Liver (tissue), 9 donors: ENCODE measurements around the gene SUB1. TPM values are rescaled to one million over a fixed set of nuclear protein-coding genes. Genes with fewer than 3 reads are reported as not detected.
A peak's percentile ranks its signal among the peaks of the same experiment; 100 is the strongest.

Experiments used
- DNase-seq: peaks from one replicate; pipeline ENCODE4 v3.0.0-alpha.2; 2017; ENCODE audit warnings: low spot score
- H3K27ac ChIP-seq, 2 donors: one replicate each; pipeline ENCODE4 v1.7.0; 2013; ENCODE audit warnings: inconsistent platforms in 2 of 2, low read length in 2 of 2, control low read depth in 1 of 2, low read depth in 1 of 2, mild to moderate bottlenecking in 1 of 2
- H3K27me3 ChIP-seq, 4 donors: one replicate each; pipeline versions ENCODE4 v1.6.1 to v1.7.0; 2013; ENCODE audit warnings: low read length in 3 of 4, inconsistent platforms in 1 of 4, mild to moderate bottlenecking in 1 of 4, moderate library complexity in 1 of 4; ENCODE audit not compliant: control insufficient read depth in 4 of 4, insufficient read depth in 4 of 4
- H3K36me3 ChIP-seq, 4 donors: one replicate each; pipeline versions ENCODE4 v1.6.1 to v1.7.0; 2013; ENCODE audit warnings: low read length in 3 of 4, mild to moderate bottlenecking in 3 of 4, low read depth in 1 of 4, moderate library complexity in 1 of 4; ENCODE audit not compliant: control insufficient read depth in 4 of 4, insufficient read depth in 3 of 4
- H3K4me1 ChIP-seq, 4 donors: one replicate each; pipeline versions ENCODE4 v1.6.1 to v1.7.0; 2013; ENCODE audit warnings: low read length in 3 of 4, mild to moderate bottlenecking in 3 of 4, moderate library complexity in 1 of 4; ENCODE audit not compliant: control insufficient read depth in 4 of 4, insufficient read depth in 4 of 4
- H3K4me3 ChIP-seq, 3 donors: one replicate each; pipeline versions ENCODE4 v1.6.1 to v1.7.0; 2013; ENCODE audit warnings: low read length in 3 of 3, control low read depth in 1 of 3, low read depth in 1 of 3, mild to moderate bottlenecking in 1 of 3
- H3K9ac ChIP-seq, 2 donors: one replicate each; pipeline ENCODE4 v1.7.0; 2013; ENCODE audit warnings: low read length in 2 of 2, mild to moderate bottlenecking in 2 of 2, moderate library complexity in 2 of 2, control low read depth in 1 of 2, low read depth in 1 of 2
- H3K9me3 ChIP-seq, 4 donors: one replicate each; pipeline versions ENCODE4 v1.6.1 to v1.7.0; 2013; ENCODE audit warnings: low read length in 3 of 4; ENCODE audit not compliant: control insufficient read depth in 4 of 4
- ATF3 ChIP-seq: IDR thresholded peaks from 2 replicates; pipeline ENCODE4 v1.6.1; 2016; ENCODE audit warnings: antibody characterized with exemption
- EGR1 ChIP-seq, 2 donors: IDR thresholded peaks; 2 replicates each; pipeline ENCODE4 v1.6.1; 2016 to 2018; ENCODE audit warnings: antibody characterized with exemption in 2 of 2, low read depth in 2 of 2
- FOXA1 ChIP-seq: IDR thresholded peaks from 2 replicates; pipeline ENCODE4 v1.6.1; 2016; ENCODE audit warnings: antibody characterized with exemption
- FOXA2 ChIP-seq: IDR thresholded peaks from 2 replicates; pipeline ENCODE4 v1.6.1; 2016; ENCODE audit warnings: antibody characterized with exemption
- GABPA ChIP-seq, 2 donors: IDR thresholded peaks in 1 of 2; conservative IDR thresholded peaks in 1 of 2; 2 replicates each; pipeline ENCODE4 v1.6.1; 2016; ENCODE audit warnings: antibody characterized with exemption in 2 of 2, mild to moderate bottlenecking in 1 of 2, moderate library complexity in 1 of 2
- HNF4A ChIP-seq, 2 donors: conservative IDR thresholded peaks; 2 replicates each; pipeline ENCODE4 v1.6.1; 2016; ENCODE audit warnings: antibody characterized with exemption in 2 of 2, mild to moderate bottlenecking in 2 of 2
- HNF4G ChIP-seq: IDR thresholded peaks from 2 replicates; pipeline ENCODE4 v1.6.1; 2016; ENCODE audit warnings: antibody characterized with exemption
- JUND ChIP-seq, 2 donors: IDR thresholded peaks; 2 replicates each; pipeline ENCODE4 v1.6.1; 2016; ENCODE audit warnings: antibody characterized with exemption in 2 of 2
- NR2F2 ChIP-seq: IDR thresholded peaks from 2 replicates; pipeline ENCODE4 v1.6.1; 2016; ENCODE audit warnings: antibody characterized with exemption
- RAD21 ChIP-seq, 2 donors: IDR thresholded peaks; 2 replicates each; pipeline ENCODE4 v1.6.1; 2016; ENCODE audit warnings: antibody characterized with exemption in 2 of 2, mild to moderate bottlenecking in 2 of 2
- RXRA ChIP-seq, 2 donors: IDR thresholded peaks; 2 replicates each; pipeline ENCODE4 v1.6.1; 2017 to 2018; ENCODE audit warnings: antibody characterized with exemption in 2 of 2, mild to moderate bottlenecking in 1 of 2
- SP1 ChIP-seq: IDR thresholded peaks from 2 replicates; pipeline ENCODE4 v1.6.1; 2018; ENCODE audit warnings: antibody characterized with exemption, mild to moderate bottlenecking
- TAF1 ChIP-seq: conservative IDR thresholded peaks from 2 replicates; pipeline ENCODE4 v1.6.1; 2016; ENCODE audit warnings: antibody characterized with exemption, mild to moderate bottlenecking
- YY1 ChIP-seq: IDR thresholded peaks from 2 replicates; pipeline ENCODE4 v1.6.1; 2016; ENCODE audit warnings: antibody characterized with exemption, mild to moderate bottlenecking
- WGBS: extraction: QIAGEN DNeasy Blood & Tissue Kit; methylation state at CpG from one replicate; pipeline ENCODE4 v1.1.7; 2013; 5-methylcytosine and 5-hydroxymethylcytosine counted together
- polyA plus RNA-seq, 2 donors: library from polyadenylated mRNA; stranded (reverse) in 1 of 2; unstranded in 1 of 2; fragments of 200-250 nt in 1 of 2; fragments of >200 nt in 1 of 2; fragmentation: Nextera tagmentation in 1 of 2; extraction: Ambion mirVana in 1 of 2; gene quantifications; one replicate each; pipeline versions ENCODE4 v1.2.1 to v1.2.3, GENCODE V29; 2013 to 2015
- total RNA-seq, 2 donors: library from RNA; depleted of rRNA; stranded (reverse); fragments of >200 nt; gene quantifications; one replicate each; pipeline ENCODE4 v1.2.3, GENCODE V29; 2014
- TF ChIP-seq, protein P1 (sequence below): IDR thresholded peaks from 2 replicates; pipeline ENCODE4 v1.6.1; 2016; ENCODE audit warnings: antibody characterized with exemption
- TF ChIP-seq, protein P2 (sequence below): IDR thresholded peaks from 2 replicates; pipeline ENCODE4 v1.6.1; 2016; ENCODE audit warnings: antibody characterized with exemption
- TF ChIP-seq, protein P3 (sequence below): IDR thresholded peaks from 2 replicates; pipeline ENCODE4 v1.6.1; 2016; ENCODE audit warnings: antibody characterized with exemption, mild to moderate bottlenecking
- donor health status: healthy.
- donor health status: healthy.
- donor health status: healthy.
- donor health status: healthy.
- donor health status: healthy.

Gene SUB1
- total and polyA plus RNA-seq, 4 donors = 51.8 to 238 (median 60.3) TPM

DNA sequence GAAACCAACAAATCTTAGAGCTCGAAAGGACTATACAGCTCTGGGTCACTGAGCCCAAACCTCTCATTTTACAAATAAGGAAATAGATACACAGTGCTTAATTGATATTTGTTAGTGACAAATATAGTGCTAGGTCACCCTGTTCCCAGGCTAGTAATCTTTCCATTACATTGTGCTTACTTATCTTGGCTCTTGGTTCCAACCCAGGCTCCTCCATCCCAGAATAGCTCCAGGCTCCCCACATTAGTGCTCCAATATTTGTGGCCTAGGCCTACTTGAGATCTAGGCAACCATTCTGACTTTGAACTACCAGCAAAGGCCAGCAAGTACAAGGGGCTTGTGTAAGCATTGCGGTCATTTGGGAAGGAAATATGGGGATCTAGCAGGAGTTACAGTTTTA is 21.7 kb upstream of the SUB1 start:
- Histone ChIP-seq H3K27ac (no peak overlapping the region), H3K9ac (no peak overlapping the region), H3K27me3 (no peaks in the 10 kb centered on the region), H3K4me3 (no peak overlapping the region), H3K36me3 (no peaks in the 10 kb centered on the region), H3K4me1 (peaks cover 0 to 11% (median 5%) of the 10 kb centered on the region in 4 donors), H3K9me3 (peaks cover 0 to 3% (median 0%) of the 10 kb centered on the region in 4 donors)
- WGBS = 91% methylated on average over 2 of the region's 2 CpGs
- TF ChIP-seq YY1 (no peak), TAF1 (no peak), FOXA2 (no peak), FOXA1 (no peak), SP1 (no peak), GABPA (IDR thresholded peaks at IDR 0.05 in 1 of 2, conservative IDR thresholded peaks at IDR 0.05 in 1 of 2) (no peak), EGR1 (IDR thresholded peaks at IDR 0.05; ENCODE audit: low read depth in 2 of 2) (no peak), JUND (IDR thresholded peaks at IDR 0.05) (no peak), RXRA (IDR thresholded peaks at IDR 0.05) (no peak), ATF3 (no peak), NR2F2 (no peak)
- TF ChIP-seq, protein P1, sequence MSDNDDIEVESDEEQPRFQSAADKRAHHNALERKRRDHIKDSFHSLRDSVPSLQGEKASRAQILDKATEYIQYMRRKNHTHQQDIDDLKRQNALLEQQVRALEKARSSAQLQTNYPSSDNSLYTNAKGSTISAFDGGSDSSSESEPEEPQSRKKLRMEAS = no peak
- TF ChIP-seq, protein P2, sequence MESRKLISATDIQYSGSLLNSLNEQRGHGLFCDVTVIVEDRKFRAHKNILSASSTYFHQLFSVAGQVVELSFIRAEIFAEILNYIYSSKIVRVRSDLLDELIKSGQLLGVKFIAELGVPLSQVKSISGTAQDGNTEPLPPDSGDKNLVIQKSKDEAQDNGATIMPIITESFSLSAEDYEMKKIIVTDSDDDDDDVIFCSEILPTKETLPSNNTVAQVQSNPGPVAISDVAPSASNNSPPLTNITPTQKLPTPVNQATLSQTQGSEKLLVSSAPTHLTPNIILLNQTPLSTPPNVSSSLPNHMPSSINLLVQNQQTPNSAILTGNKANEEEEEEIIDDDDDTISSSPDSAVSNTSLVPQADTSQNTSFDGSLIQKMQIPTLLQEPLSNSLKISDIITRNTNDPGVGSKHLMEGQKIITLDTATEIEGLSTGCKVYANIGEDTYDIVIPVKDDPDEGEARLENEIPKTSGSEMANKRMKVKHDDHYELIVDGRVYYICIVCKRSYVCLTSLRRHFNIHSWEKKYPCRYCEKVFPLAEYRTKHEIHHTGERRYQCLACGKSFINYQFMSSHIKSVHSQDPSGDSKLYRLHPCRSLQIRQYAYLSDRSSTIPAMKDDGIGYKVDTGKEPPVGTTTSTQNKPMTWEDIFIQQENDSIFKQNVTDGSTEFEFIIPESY = no peak
- DNase-seq = no peak

GRCh38 chr5:32565145-32565544 is 20.2 kb upstream of the SUB1 start:
- no peak for DNase-seq
- Histone ChIP-seq H3K4me3 (no peak overlapping the region), H3K36me3 (no peaks in the 10 kb centered on the region), H3K9me3 (peaks cover 0 to 3% (median 0%) of the 10 kb centered on the region in 4 donors), H3K27me3 (no peaks in the 10 kb centered on the region), H3K4me1 (peaks cover 0 to 11% (median 5%) of the 10 kb centered on the region in 4 donors), H3K9ac (no peak overlapping the region), H3K27ac (no peak overlapping the region)
- 68% methylated on average over 1 of the region's 1 CpG for WGBS
- TF ChIP-seq GABPA (IDR thresholded peaks at IDR 0.05 in 1 of 2, conservative IDR thresholded peaks at IDR 0.05 in 1 of 2) (no peak), EGR1 (IDR thresholded peaks at IDR 0.05; ENCODE audit: low read depth in 2 of 2) (no peak), HNF4G (no peak), RAD21 (IDR thresholded peaks at IDR 0.05) (no peak), TAF1 (no peak)

GRCh38 chr5:32566319-32567111 is 18.8 kb upstream of the SUB1 start:
- Histone ChIP-seq H3K9ac (no peak overlapping the region), H3K36me3 (no peaks in the 10 kb centered on the region), H3K9me3 (peaks cover 0 to 3% (median 0%) of the 10 kb centered on the region in 4 donors), H3K27ac (no peak overlapping the region), H3K27me3 (no peaks in the 10 kb centered on the region), H3K4me3 (no peak overlapping the region), H3K4me1 (peaks cover 0 to 11% (median 5%) of the 10 kb centered on the region in 4 donors)
- WGBS = 51% methylated on average over 3 of the region's 3 CpGs
- no peak for DNase-seq
- TF ChIP-seq ATF3 = peak; percentile 41
- TF ChIP-seq EGR1 (IDR thresholded peaks at IDR 0.05; ENCODE audit: low read depth in 2 of 2) = no peak
- peak; percentile 79 to 81 for TF ChIP-seq HNF4A (conservative IDR thresholded peaks at IDR 0.05)
- TF ChIP-seq FOXA1 = no peak
- TF ChIP-seq NR2F2 = peak; percentile 97
- peak in 1 of 2 donors; percentile 44 for TF ChIP-seq GABPA (IDR thresholded peaks at IDR 0.05 in 1 of 2, conservative IDR thresholded peaks at IDR 0.05 in 1 of 2)
- TF ChIP-seq, protein P3, sequence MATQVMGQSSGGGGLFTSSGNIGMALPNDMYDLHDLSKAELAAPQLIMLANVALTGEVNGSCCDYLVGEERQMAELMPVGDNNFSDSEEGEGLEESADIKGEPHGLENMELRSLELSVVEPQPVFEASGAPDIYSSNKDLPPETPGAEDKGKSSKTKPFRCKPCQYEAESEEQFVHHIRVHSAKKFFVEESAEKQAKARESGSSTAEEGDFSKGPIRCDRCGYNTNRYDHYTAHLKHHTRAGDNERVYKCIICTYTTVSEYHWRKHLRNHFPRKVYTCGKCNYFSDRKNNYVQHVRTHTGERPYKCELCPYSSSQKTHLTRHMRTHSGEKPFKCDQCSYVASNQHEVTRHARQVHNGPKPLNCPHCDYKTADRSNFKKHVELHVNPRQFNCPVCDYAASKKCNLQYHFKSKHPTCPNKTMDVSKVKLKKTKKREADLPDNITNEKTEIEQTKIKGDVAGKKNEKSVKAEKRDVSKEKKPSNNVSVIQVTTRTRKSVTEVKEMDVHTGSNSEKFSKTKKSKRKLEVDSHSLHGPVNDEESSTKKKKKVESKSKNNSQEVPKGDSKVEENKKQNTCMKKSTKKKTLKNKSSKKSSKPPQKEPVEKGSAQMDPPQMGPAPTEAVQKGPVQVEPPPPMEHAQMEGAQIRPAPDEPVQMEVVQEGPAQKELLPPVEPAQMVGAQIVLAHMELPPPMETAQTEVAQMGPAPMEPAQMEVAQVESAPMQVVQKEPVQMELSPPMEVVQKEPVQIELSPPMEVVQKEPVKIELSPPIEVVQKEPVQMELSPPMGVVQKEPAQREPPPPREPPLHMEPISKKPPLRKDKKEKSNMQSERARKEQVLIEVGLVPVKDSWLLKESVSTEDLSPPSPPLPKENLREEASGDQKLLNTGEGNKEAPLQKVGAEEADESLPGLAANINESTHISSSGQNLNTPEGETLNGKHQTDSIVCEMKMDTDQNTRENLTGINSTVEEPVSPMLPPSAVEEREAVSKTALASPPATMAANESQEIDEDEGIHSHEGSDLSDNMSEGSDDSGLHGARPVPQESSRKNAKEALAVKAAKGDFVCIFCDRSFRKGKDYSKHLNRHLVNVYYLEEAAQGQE = peak; percentile 17
- TF ChIP-seq YY1 = peak; percentile 62
- no peak for TF ChIP-seq TAF1
- TF ChIP-seq SP1 = peak; percentile 88
- TF ChIP-seq, protein P2 = peak; percentile 74
- TF ChIP-seq, protein P1 = peak; percentile 43
